K562 (cell line): Measurements from ENCODE around the gene MARCKSL1. TPM values are rescaled to one million over a fixed set of nuclear protein-coding genes. Genes with fewer than 3 reads are reported as not detected.

ENCODE experiments used
- BCLAF1 ChIP-seq, 2 experiments: fragments of 450-650 bp in 1 of 2; IDR thresholded peaks; 2 replicates each; pipeline ENCODE4 v1.6.1; 2011 to 2017; ENCODE audit warnings: low read depth in 2 of 2, antibody characterized with exemption in 1 of 2, borderline replicate concordance in 1 of 2, low read length in 1 of 2, mild to moderate bottlenecking in 1 of 2, mixed read lengths in 1 of 2; ENCODE audit not compliant: control insufficient read depth in 1 of 2
- CBFA2T3 ChIP-seq: fragments of 450-650 bp; IDR thresholded peaks from 2 replicates; pipeline ENCODE4 v1.6.1; 2017
- ESRRA ChIP-seq: fragments of 450-650 bp; IDR thresholded peaks from 2 replicates; pipeline ENCODE4 v1.6.1; 2014; ENCODE audit warnings: low read depth, mild to moderate bottlenecking, moderate library complexity, borderline replicate concordance
- HNRNPLL ChIP-seq: fragments of 200-400 bp; formaldehyde crosslinking; IDR thresholded peaks from 2 replicates; pipeline ENCODE4 v1.6.1; 2017; ENCODE audit warnings: low read length, low read depth, mild to moderate bottlenecking; ENCODE audit not compliant: poor library complexity, severe bottlenecking
- KAT8 ChIP-seq: fragments of 450-650 bp; IDR thresholded peaks from 2 replicates; pipeline ENCODE4 v1.6.1; 2016; ENCODE audit warnings: low read depth, mild to moderate bottlenecking
- KLF16 ChIP-seq: IDR thresholded peaks from 2 replicates; pipeline ENCODE4 v1.6.1; 2016; ENCODE audit warnings: antibody characterized with exemption
- NR3C1 ChIP-seq: sonication (generic); formaldehyde crosslinking; IDR thresholded peaks from 2 replicates; pipeline ENCODE4 v1.8.1; 2022; ENCODE audit warnings: missing genetic modification reagents
- SIX5 ChIP-seq, 2 experiments: IDR thresholded peaks; 2 replicates each; pipeline ENCODE4 v1.6.1; 2011; ENCODE audit warnings: low read length in 2 of 2, borderline replicate concordance in 1 of 2, low read depth in 1 of 2, mild to moderate bottlenecking in 1 of 2, moderate library complexity in 1 of 2; ENCODE audit not compliant: insufficient read depth in 1 of 2
- SMARCC2 ChIP-seq: fragments of 450-650 bp; IDR thresholded peaks from 2 replicates; pipeline ENCODE4 v1.6.1; 2017; ENCODE audit warnings: antibody characterized with exemption, moderate library complexity, mild to moderate bottlenecking, low read depth
- ZBTB7A ChIP-seq: IDR thresholded peaks from 2 replicates; pipeline ENCODE4 v1.6.1; 2011; ENCODE audit warnings: low read depth, mild to moderate bottlenecking, low read length, moderate library complexity, borderline replicate concordance; ENCODE audit not compliant: control insufficient read depth
- ZNF592 ChIP-seq: fragments of 450-650 bp; IDR thresholded peaks from 2 replicates; pipeline ENCODE4 v1.6.1; 2017; ENCODE audit warnings: antibody characterized with exemption, mild to moderate bottlenecking
- polyA plus RNA-seq, 8 experiments: library from polyadenylated mRNA; depleted of rRNA in 4 of 8; stranded (reverse) in 5 of 8; unstranded in 3 of 8; fragments of >200 nt; fragmentation: Nextera tagmentation in 2 of 8; fragmentation: Illumina TruSeq in 1 of 8; extraction: Ambion mirVana in 2 of 8; extraction: Trizol in 1 of 8; gene quantifications; 2 replicates each; pipeline versions ENCODE4 v1.2.1 to v1.2.3, GENCODE V29; 2011 to 2014; ENCODE audit warnings: inconsistent platforms in 1 of 8, missing spikeins in 1 of 8
- total RNA-seq, 7 experiments: library from RNA; depleted of rRNA in 6 of 7; stranded (reverse); fragments of >200 nt in 6 of 7; fragmentation: Illumina TruSeq in 2 of 7; extraction: Trizol in 2 of 7; gene quantifications; 2 replicates each; pipeline versions ENCODE4 v1.2.1 to v1.2.3, GENCODE V29; 2011 to 2021; ENCODE audit warnings: low replicate concordance in 1 of 7

Gene MARCKSL1
- total and polyA plus RNA-seq, 9 of the 15 experiments (the other 6 are each of a cell fraction or from before 2014, with no cell fraction given), result 14.7 to 325 (median 155) TPM

- TF ChIP-seq SMARCC2 (no peak), CBFA2T3 (no peak), KAT8 (no peak), HNRNPLL (no peak), ZNF592 (no peak), KLF16 (no peak), ESRRA (no peak), BCLAF1 (IDR thresholded peaks at IDR 0.05; ENCODE audit: borderline replicate concordance in 1 of 2, control insufficient read depth in 1 of 2, low read depth in 2 of 2, low read length in 1 of 2) (no peak), ZBTB7A (no peak), SIX5 (IDR thresholded peaks at IDR 0.05; ENCODE audit: borderline replicate concordance in 1 of 2, insufficient read depth in 1 of 2, low read depth in 1 of 2, low read length in 2 of 2) (no peak), NR3C1 (CRISPR knock-in tag) (no peak)
Measured at GRCh38 chr1:32358435-32358834, 22.4 kb upstream of the MARCKSL1 start (continued).
